Endothelial cell of umbilical vein (primary cell): Measurements from ENCODE around the gene MYH14. TPM values are rescaled to one million over a fixed set of nuclear protein-coding genes. Genes with fewer than 3 reads are reported as not detected.

Experiments
- BruUV-seq: library from RNA; stranded (reverse); fragments of 400-500 nt; replicated peaks from 2 replicates; lab custom pipeline; 2021; lab: Mats Ljungman, UMichigan
- CTCF ChIA-PET: fragments of 300-600, 350-600 bp; sonication (Branson Sonifier 250); formaldehyde crosslinking; loops from one replicate; lab custom pipeline; 2021; ENCODE audit warnings: antibody characterized with exemption, inconsistent platforms; lab: Charles Lee
- POLR2A ChIA-PET: fragments of 300-600, 350-600 bp; sonication (Branson Sonifier 250); formaldehyde crosslinking; loops from one replicate; lab custom pipeline; 2021; ENCODE audit warnings: antibody characterized with exemption, inconsistent platforms; lab: Charles Lee
- DNase-seq: peaks from one replicate; pipeline ENCODE4 v3.0.0-alpha.2; 2011; ENCODE audit warnings: low read depth, low spot score
- FAIRE-seq: peaks from 2 replicates; lab custom pipeline; 2011; peaks lifted over from hg19 to GRCh38; lab: Jason Lieb, UNC
- H2AFZ ChIP-seq: 2 replicates; pipeline ENCODE4 v1.6.0; 2012; ENCODE audit warnings: low read depth, low read length, control low read depth, inconsistent platforms
- H3K27ac ChIP-seq: 2 replicates; pipeline ENCODE4 v1.5.1; 2011; ENCODE audit warnings: low read depth, mild to moderate bottlenecking, control low read depth, low read length, moderate library complexity; ENCODE audit not compliant: insufficient read depth
- H3K27me3 ChIP-seq, 2 experiments: 2 replicates each; pipeline versions ENCODE4 v1.6.0 to v1.6.1; 2011; ENCODE audit warnings: low read length in 2 of 2, mixed read lengths in 1 of 2; ENCODE audit not compliant: control insufficient read depth in 2 of 2, insufficient read depth in 2 of 2
- H3K36me3 ChIP-seq, 2 experiments: 2 replicates in 1 of 2; 3 replicates in 1 of 2; pipeline ENCODE4 v1.5.1; 2011; ENCODE audit warnings: low read length in 2 of 2, mild to moderate bottlenecking in 1 of 2, moderate library complexity in 1 of 2; ENCODE audit not compliant: control insufficient read depth in 2 of 2, insufficient read depth in 2 of 2; ENCODE audit errors: extremely low read depth in 1 of 2
- H3K4me1 ChIP-seq: 3 replicates; pipeline ENCODE4 v1.5.1; 2011; ENCODE audit warnings: mild to moderate bottlenecking, low read length; ENCODE audit not compliant: control insufficient read depth, insufficient read depth; ENCODE audit errors: extremely low read depth
- H3K4me2 ChIP-seq: 2 replicates; pipeline ENCODE4 v1.6.1; 2011; ENCODE audit warnings: low read length, control low read depth, mixed read lengths; ENCODE audit not compliant: insufficient read depth
- H3K4me3 ChIP-seq, 3 experiments: fragments of 200-600 bp in 1 of 3; sonication (generic), shearing (Covaris generic) in 1 of 3; replicated peaks in 1 of 3; 2 replicates each; pipeline ENCODE4 v1.5.1; 2011 to 2016; ENCODE audit warnings: control low read depth in 3 of 3, low read length in 3 of 3, mild to moderate bottlenecking in 2 of 3, inconsistent platforms in 1 of 3, low read depth in 1 of 3, moderate library complexity in 1 of 3; ENCODE audit not compliant: insufficient read depth in 1 of 3
- H3K79me2 ChIP-seq: 2 replicates; pipeline ENCODE4 v1.6.0; 2012; ENCODE audit warnings: low read length, inconsistent platforms; ENCODE audit not compliant: control insufficient read depth, insufficient read depth
- H3K9ac ChIP-seq: replicated peaks from 2 replicates; pipeline ENCODE3; 2011; ENCODE audit warnings: low read length, control low read depth; ENCODE audit not compliant: insufficient read depth; ENCODE audit errors: extremely low read depth
- H3K9me1 ChIP-seq: replicated peaks from 3 replicates; pipeline ENCODE4 v1.6.0; 2011; ENCODE audit warnings: mild to moderate bottlenecking, low read length; ENCODE audit not compliant: control insufficient read depth, insufficient read depth; ENCODE audit errors: extremely low read depth
- H3K9me3 ChIP-seq: replicated peaks from 2 replicates; pipeline ENCODE4 v1.5.1; 2012; ENCODE audit warnings: low read length, inconsistent platforms; ENCODE audit not compliant: control insufficient read depth, insufficient read depth
- H4K20me1 ChIP-seq: replicated peaks from 2 replicates; pipeline ENCODE3; 2011; ENCODE audit warnings: mild to moderate bottlenecking, low read length; ENCODE audit not compliant: control insufficient read depth, insufficient read depth; ENCODE audit errors: extremely low read depth
- EZH2 ChIP-seq: IDR thresholded peaks from 2 replicates; pipeline ENCODE4 v1.6.1; 2012; ENCODE audit warnings: borderline replicate concordance, low read depth, mild to moderate bottlenecking, moderate library complexity, low read length, inconsistent platforms; ENCODE audit not compliant: severe bottlenecking
- FOS ChIP-seq: IDR thresholded peaks from 2 replicates; pipeline ENCODE4 v1.6.1; 2011; ENCODE audit warnings: mild to moderate bottlenecking, low read length, moderate library complexity, borderline replicate concordance; ENCODE audit not compliant: insufficient read depth
- GATA2 ChIP-seq: IDR thresholded peaks from 2 replicates; pipeline ENCODE4 v1.7.0; 2011; ENCODE audit warnings: low read depth, mild to moderate bottlenecking, moderate library complexity, mixed read lengths, low read length; ENCODE audit not compliant: insufficient read length, insufficient read depth
- JUN ChIP-seq: IDR thresholded peaks from 2 replicates; pipeline ENCODE4 v1.6.1; 2011; ENCODE audit warnings: borderline replicate concordance, low read depth; ENCODE audit not compliant: insufficient read length, insufficient read depth
- MYC ChIP-seq: IDR thresholded peaks from one replicate; pipeline ENCODE4 v1.6.1; 2011; ENCODE audit warnings: mild to moderate bottlenecking, low read depth, low read length
- POLR2A ChIP-seq: IDR thresholded peaks from 2 replicates; pipeline ENCODE4 v1.6.1; 2012; ENCODE audit warnings: low read depth, mild to moderate bottlenecking, control low read depth, low read length
- POLR2AphosphoS5 ChIP-seq: IDR thresholded peaks from 2 replicates; pipeline ENCODE4 v1.6.1; 2012; ENCODE audit warnings: low read depth, mild to moderate bottlenecking, control low read depth, low read length, moderate library complexity; ENCODE audit not compliant: insufficient read depth
- dilution Hi-C: fragments of 300-500 bp; cut with MboI; formaldehyde crosslinking; loops from one replicate; pipeline ENCODE4 v1.15.0; 2019; ENCODE audit warnings: low sequenced_read_pairs; ENCODE audit not compliant: extremely low pct_ligation_motif_present
- intact Hi-C: fragments of 100-400 bp; cut with micrococcal nuclease; formaldehyde crosslinking; loops from one replicate; pipeline ENCODE4 v1.10.0; 2022
- polyA plus RNA-seq, 4 experiments: library from polyadenylated mRNA; depleted of rRNA in 3 of 4; stranded (reverse) in 3 of 4; unstranded in 1 of 4; fragments of >200 nt; gene quantifications; 2 replicates each; pipeline versions ENCODE4 v1.2.1 to v1.2.3, GENCODE V29; 2011 to 2012; ENCODE audit warnings: missing spikeins in 1 of 4
- total RNA-seq: library from RNA; stranded (reverse); gene quantifications from 2 replicates; pipeline ENCODE4 v1.2.3, GENCODE V29; 2021
- TF ChIP-seq, protein P1 (sequence below), 2 donors: IDR thresholded peaks; 1 replicate in 1 of 2; 2 replicates in 1 of 2; pipeline ENCODE4 v1.5.1; 2011; ENCODE audit warnings: low read length in 2 of 2, mild to moderate bottlenecking in 2 of 2, moderate library complexity in 2 of 2, control low read depth in 1 of 2, inconsistent platforms in 1 of 2, low read depth in 1 of 2; ENCODE audit not compliant: insufficient read depth in 1 of 2; ENCODE audit errors: extremely low read depth in 1 of 2
- TF ChIP-seq, protein P2 (sequence below): IDR thresholded peaks from 2 replicates; pipeline ENCODE4 v1.6.1; 2011; ENCODE audit not compliant: insufficient read depth, insufficient read length

Gene MYH14
- total and polyA plus RNA-seq, 2 donors (not counting 3 experiments of a cell fraction or from before 2014, with no cell fraction given) = 0.13 TPM; not detected in 1

DNA sequence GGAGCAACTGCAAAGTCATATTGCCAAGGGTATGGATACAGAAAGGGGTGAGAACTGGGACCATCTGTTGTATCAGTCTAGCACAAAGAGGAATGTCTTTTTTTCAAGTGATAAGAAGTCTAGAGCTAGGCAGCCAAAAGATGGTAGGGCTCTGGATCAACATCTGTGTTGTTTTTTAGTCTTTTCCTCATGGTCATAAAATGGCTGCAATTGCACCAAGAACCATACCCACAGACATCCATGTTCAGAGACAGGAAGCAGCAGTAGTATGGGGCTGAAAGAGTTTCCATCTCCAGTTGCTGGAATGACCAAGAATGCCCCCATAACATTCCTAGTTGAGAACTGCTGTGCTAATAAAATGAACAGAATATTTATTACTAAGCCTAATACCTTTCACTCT, 100.1 kb downstream of the MYH14 start:
- no peaks in the 10 kb centered on the region for H3K79me2 ChIP-seq
- H3K36me3 ChIP-seq = no peaks in the 10 kb centered on the region
- BruUV-seq = no TSS peak
- no peaks in the 10 kb centered on the region for H4K20me1 ChIP-seq
- POLR2A ChIA-PET = no interaction called here
- H3K9ac ChIP-seq = no peak overlapping the region
- intact Hi-C loops (no loop called here), dilution Hi-C loops (no loop called here)
- TF ChIP-seq POLR2A = no peak
- TF ChIP-seq, protein P1, sequence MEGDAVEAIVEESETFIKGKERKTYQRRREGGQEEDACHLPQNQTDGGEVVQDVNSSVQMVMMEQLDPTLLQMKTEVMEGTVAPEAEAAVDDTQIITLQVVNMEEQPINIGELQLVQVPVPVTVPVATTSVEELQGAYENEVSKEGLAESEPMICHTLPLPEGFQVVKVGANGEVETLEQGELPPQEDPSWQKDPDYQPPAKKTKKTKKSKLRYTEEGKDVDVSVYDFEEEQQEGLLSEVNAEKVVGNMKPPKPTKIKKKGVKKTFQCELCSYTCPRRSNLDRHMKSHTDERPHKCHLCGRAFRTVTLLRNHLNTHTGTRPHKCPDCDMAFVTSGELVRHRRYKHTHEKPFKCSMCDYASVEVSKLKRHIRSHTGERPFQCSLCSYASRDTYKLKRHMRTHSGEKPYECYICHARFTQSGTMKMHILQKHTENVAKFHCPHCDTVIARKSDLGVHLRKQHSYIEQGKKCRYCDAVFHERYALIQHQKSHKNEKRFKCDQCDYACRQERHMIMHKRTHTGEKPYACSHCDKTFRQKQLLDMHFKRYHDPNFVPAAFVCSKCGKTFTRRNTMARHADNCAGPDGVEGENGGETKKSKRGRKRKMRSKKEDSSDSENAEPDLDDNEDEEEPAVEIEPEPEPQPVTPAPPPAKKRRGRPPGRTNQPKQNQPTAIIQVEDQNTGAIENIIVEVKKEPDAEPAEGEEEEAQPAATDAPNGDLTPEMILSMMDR (IDR thresholded peaks at IDR 0.05; ENCODE audit: extremely low read depth in 1 of 2, insufficient read depth in 1 of 2, low read depth in 1 of 2, low read length in 2 of 2) = no peak
- TF ChIP-seq, protein P2, sequence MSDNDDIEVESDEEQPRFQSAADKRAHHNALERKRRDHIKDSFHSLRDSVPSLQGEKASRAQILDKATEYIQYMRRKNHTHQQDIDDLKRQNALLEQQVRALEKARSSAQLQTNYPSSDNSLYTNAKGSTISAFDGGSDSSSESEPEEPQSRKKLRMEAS = no peak
- no peak for TF ChIP-seq JUN
- no peak for TF ChIP-seq EZH2
- no peak for TF ChIP-seq FOS
- TF ChIP-seq MYC = no peak
- no peak for TF ChIP-seq POLR2AphosphoS5
- TF ChIP-seq GATA2 = no peak
- peaks cover 8 to 13% of the 10 kb centered on the region in 2 experiments for H3K27me3 ChIP-seq
- CTCF ChIA-PET = interaction anchor here (1.2 to 4.0 kb wide), 2 partner anchors 22 to 25 kb away, joined by 3 to 48 read pairs; partner anchors contain the start of gene KCNC3
- no peak overlapping the region for H3K27ac ChIP-seq
- FAIRE-seq (no peak), DNase-seq (no peak)
- H3K4me2 ChIP-seq = no peak overlapping the region
- H3K4me1 ChIP-seq = peaks cover 16% of the 10 kb centered on the region
- H3K9me3 ChIP-seq = no peaks in the 10 kb centered on the region
- no peak overlapping the region for H2AFZ ChIP-seq
- H3K4me3 ChIP-seq = no peak overlapping the region
- H3K9me1 ChIP-seq = no peaks in the 10 kb centered on the region
